HCT116 (cell line): ENCODE measurements around the gene MRGPRX4.

Experiments
- POLR2A ChIP-seq: IDR thresholded peaks from 2 replicates; pipeline ENCODE4 v1.7.0; 2011; ENCODE audit warnings: borderline replicate concordance; ENCODE audit not compliant: insufficient read depth, insufficient read length; ENCODE audit errors: extremely low read depth
- RAD21 ChIP-seq: IDR thresholded peaks from 2 replicates; pipeline ENCODE4 v1.6.1; 2012; ENCODE audit warnings: low read depth, mild to moderate bottlenecking
- SRF ChIP-seq: IDR thresholded peaks from 2 replicates; pipeline ENCODE4 v1.6.1; 2012; ENCODE audit warnings: low read depth
- TF ChIP-seq, protein P1 (sequence below): IDR thresholded peaks from 2 replicates; pipeline ENCODE4 v1.6.1; 2012
- TF ChIP-seq, protein P2 (sequence below), 3 experiments: fragments of 200-600 bp in 1 of 3; sonication (generic) in 1 of 3; IDR thresholded peaks in 2 of 3; conservative IDR thresholded peaks in 1 of 3; 2 replicates each; pipeline ENCODE4 v1.5.1; 2012 to 2017; ENCODE audit warnings: low read depth in 2 of 3, low read length in 2 of 3, antibody characterized with exemption in 1 of 3, borderline replicate concordance in 1 of 3, control low read depth in 1 of 3, mild to moderate bottlenecking in 1 of 3, mixed read lengths in 1 of 3, mixed run types in 1 of 3, moderate library complexity in 1 of 3; ENCODE audit not compliant: insufficient read depth in 1 of 3

DNA sequence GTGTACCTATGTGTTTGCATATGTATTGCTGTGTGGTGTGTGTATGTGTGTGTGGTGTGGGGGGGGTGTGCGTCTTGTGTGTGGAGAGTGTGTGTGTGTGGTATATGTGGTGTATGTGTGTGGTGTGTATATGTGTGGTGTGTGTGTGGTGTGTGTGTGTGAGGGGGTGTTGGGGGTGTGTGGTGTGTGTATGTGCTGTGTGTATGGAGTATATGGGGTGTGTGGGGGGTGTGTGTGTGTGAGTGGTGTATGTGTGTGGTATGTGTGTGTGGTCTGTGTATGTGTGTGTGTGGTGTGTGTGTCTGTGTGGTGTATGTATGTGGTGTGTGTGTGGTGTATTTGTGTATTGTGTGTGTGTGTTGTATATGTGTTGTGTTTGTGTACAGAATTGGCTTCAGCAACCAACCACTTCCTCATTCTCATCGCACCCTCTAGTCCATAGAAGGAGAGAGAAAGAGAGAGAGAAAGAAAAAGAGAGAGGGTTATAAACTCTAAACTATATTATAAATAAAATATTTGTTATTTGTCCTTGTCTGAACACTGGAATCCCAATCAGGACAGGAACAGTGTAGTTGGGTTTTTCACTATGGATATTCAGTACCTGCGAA, 50.3 kb downstream of the MRGPRX4 start:
- TF ChIP-seq, protein P1, sequence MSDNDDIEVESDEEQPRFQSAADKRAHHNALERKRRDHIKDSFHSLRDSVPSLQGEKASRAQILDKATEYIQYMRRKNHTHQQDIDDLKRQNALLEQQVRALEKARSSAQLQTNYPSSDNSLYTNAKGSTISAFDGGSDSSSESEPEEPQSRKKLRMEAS: no peak
- TF ChIP-seq, protein P2, sequence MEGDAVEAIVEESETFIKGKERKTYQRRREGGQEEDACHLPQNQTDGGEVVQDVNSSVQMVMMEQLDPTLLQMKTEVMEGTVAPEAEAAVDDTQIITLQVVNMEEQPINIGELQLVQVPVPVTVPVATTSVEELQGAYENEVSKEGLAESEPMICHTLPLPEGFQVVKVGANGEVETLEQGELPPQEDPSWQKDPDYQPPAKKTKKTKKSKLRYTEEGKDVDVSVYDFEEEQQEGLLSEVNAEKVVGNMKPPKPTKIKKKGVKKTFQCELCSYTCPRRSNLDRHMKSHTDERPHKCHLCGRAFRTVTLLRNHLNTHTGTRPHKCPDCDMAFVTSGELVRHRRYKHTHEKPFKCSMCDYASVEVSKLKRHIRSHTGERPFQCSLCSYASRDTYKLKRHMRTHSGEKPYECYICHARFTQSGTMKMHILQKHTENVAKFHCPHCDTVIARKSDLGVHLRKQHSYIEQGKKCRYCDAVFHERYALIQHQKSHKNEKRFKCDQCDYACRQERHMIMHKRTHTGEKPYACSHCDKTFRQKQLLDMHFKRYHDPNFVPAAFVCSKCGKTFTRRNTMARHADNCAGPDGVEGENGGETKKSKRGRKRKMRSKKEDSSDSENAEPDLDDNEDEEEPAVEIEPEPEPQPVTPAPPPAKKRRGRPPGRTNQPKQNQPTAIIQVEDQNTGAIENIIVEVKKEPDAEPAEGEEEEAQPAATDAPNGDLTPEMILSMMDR (IDR thresholded peaks at IDR 0.05 in 2 of 3, conservative IDR thresholded peaks at IDR 0.05 in 1 of 3; ENCODE audit: borderline replicate concordance in 1 of 3, insufficient read depth in 1 of 3, low read depth in 2 of 3, low read length in 2 of 3): no peak
- TF ChIP-seq SRF (no peak), POLR2A (no peak), RAD21 (no peak)
